ENCODE data around the gene PPP1R36. TPM values are rescaled to one million over a fixed set of nuclear protein-coding genes. Genes with fewer than 3 reads are reported as not detected.

Gene PPP1R36
- total and polyA plus RNA-seq, 2 of the 4 experiments (the other 2 are of a cell fraction) = 0.15 to 0.54 TPM

- no peak overlapping the region for H4K8ac ChIP-seq (ENCODE audit: low read depth in 2 of 2, low read length in 2 of 2)
- H3K79me1 ChIP-seq (ENCODE audit: low read depth in 1 of 2, low read length in 2 of 2) = no peaks in the 10 kb centered on the region
- H2BK5ac ChIP-seq (ENCODE audit: low read depth, low read length, poor library complexity, severe bottlenecking) = peak overlapping the region; percentile 79
- in situ Hi-C loops (cut with MboI; ENCODE audit: low sequenced_read_pairs) (no loop called here), intact Hi-C loops (cut with micrococcal nuclease) (no loop called here), dilution Hi-C loops (cut with HindIII; ENCODE audit: low sequenced_read_pairs, unreplicated experiment) (no loop called here)
- no peak overlapping the region for H3K4me3 ChIP-seq (ENCODE audit: insufficient read depth, low read depth, low read length)
- H3K4me2 ChIP-seq (ENCODE audit: low read depth, low read length) = peak overlapping the region; percentile 5
- peak overlapping the region; percentile 44; the same call in 1 of the 2 replicates for H2BK120ac ChIP-seq (ENCODE audit: low read depth, low read length)
- no peak overlapping the region for H3K18ac ChIP-seq (ENCODE audit: low read depth, low read length)
- peak overlapping the region; percentile 7 for H2AFZ ChIP-seq (replicated peaks; ENCODE audit: low read length, poor library complexity)
- H3K36me3 ChIP-seq (ENCODE audit: control insufficient read depth, insufficient read depth, low read length) = no peaks in the 10 kb centered on the region
- H2BK20ac ChIP-seq (ENCODE audit: low read depth, low read length) = peak overlapping the region; percentile 64; the same call in 1 of the 2 replicates
- no peak overlapping the region for H3K23ac ChIP-seq (ENCODE audit: low read depth, low read length)
- WGBS, 2 experiments (ENCODE audit: extremely low coverage in 2 of 2, insufficient read length in 1 of 2) = 17% methylated on average over 1 of the region's 3 CpGs; no CpG with 5 or more reads in 1 of the 2 experiments
- peaks cover 8% of the 10 kb centered on the region for H3K4me1 ChIP-seq (ENCODE audit: control insufficient read depth, insufficient read depth, low read length)
- no peaks in the 10 kb centered on the region for H4K20me1 ChIP-seq (ENCODE audit: insufficient read depth, low read length)
- ChIA-PET POLR2A (ENCODE audit: unreplicated experiment) (interaction anchor here (0.7 kb wide), 1 partner anchor 75 kb away, joined by 3 read pairs; no protein-coding TSS in a partner anchor), CTCF (interaction anchor here (0.6 to 1.2 kb wide), 4 partner anchors 11 to 323 kb away, joined by 3 to 4 read pairs (median 3); no protein-coding TSS in a partner anchor)
- H4K5ac ChIP-seq (ENCODE audit: low read depth, low read length) = no peak overlapping the region
- H3K9me3 ChIP-seq (ENCODE audit: control insufficient read depth, insufficient read depth, low read length) = no peaks in the 10 kb centered on the region
- no peak overlapping the region for H2AK5ac ChIP-seq (ENCODE audit: low read depth, low read length)
- no TSS peak for BruUV-seq (replicated peaks)
- no peak overlapping the region for H3K14ac ChIP-seq (replicated peaks; ENCODE audit: low read depth, low read length)
- H2AK9ac ChIP-seq (replicated peaks; ENCODE audit: low read depth, low read length, poor library complexity) = no peak overlapping the region
- no peak overlapping the region for H3K9ac ChIP-seq (ENCODE audit: low read depth, low read length)
- DNase-seq (peak; percentile 61), ATAC-seq (ENCODE audit: low read depth) (peak; percentile 86)
- H2BK15ac ChIP-seq (ENCODE audit: low read depth, low read length) = 0 out of 3 replicates have a peak overlapping the region, but pooled peaks have one; percentile 1
- H3K27ac ChIP-seq (ENCODE audit: insufficient read depth, low read length) = peak overlapping the region; percentile 10; the same call in 1 of the 2 replicates
- H3K9me1 ChIP-seq (ENCODE audit: insufficient read depth, low read length) = no peaks in the 10 kb centered on the region; the same call in 1 of the 2 replicates
- no peak overlapping the region for H4K91ac ChIP-seq (ENCODE audit: insufficient read depth, low read depth, low read length)
- H3K56ac ChIP-seq (ENCODE audit: extremely low read depth, insufficient read depth, low read length) = no peak overlapping the region
- no peak for TF ChIP-seq RFX5 (IDR thresholded peaks at IDR 0.05; ENCODE audit: low read depth, low read length)
- TF ChIP-seq ELK1 (IDR thresholded peaks at IDR 0.05; ENCODE audit: borderline replicate concordance, low read depth, low read length) = no peak
- TF ChIP-seq RCOR1 (IDR thresholded peaks at IDR 0.05; ENCODE audit: insufficient replicate concordance, low read length) = no peak
- no peak for TF ChIP-seq MAFK (IDR thresholded peaks at IDR 0.05; ENCODE audit: low read depth, low read length)
- TF ChIP-seq RAD21 (IDR thresholded peaks at IDR 0.05; ENCODE audit: low read length) = no peak
- TF ChIP-seq CEBPB (IDR thresholded peaks at IDR 0.05; ENCODE audit: low read depth, low read length) = peak; percentile 87
- TF ChIP-seq MAZ (IDR thresholded peaks at IDR 0.05; ENCODE audit: borderline replicate concordance, low read depth, low read length) = peak; percentile 38; the same call in 1 of the 2 replicates
- H3K27me3 ChIP-seq (ENCODE audit: control insufficient read depth, insufficient read depth, low read length) = no peaks in the 10 kb centered on the region
- no peak overlapping the region for H3K4ac ChIP-seq (ENCODE audit: low read depth, low read length)
Observed at GRCh38 chr14:64569138-64569631, 19.4 kb downstream of the PPP1R36 start.
